ENCODE results near the gene TMEM167A. TPM values are rescaled to one million over a fixed set of nuclear protein-coding genes. Genes with fewer than 3 reads are reported as not detected.
A peak's percentile ranks its signal among the peaks of the same experiment; 100 is the strongest.

Gene TMEM167A
- total RNA-seq, 1 experiment from 2014 or later = 137 TPM

DNA sequence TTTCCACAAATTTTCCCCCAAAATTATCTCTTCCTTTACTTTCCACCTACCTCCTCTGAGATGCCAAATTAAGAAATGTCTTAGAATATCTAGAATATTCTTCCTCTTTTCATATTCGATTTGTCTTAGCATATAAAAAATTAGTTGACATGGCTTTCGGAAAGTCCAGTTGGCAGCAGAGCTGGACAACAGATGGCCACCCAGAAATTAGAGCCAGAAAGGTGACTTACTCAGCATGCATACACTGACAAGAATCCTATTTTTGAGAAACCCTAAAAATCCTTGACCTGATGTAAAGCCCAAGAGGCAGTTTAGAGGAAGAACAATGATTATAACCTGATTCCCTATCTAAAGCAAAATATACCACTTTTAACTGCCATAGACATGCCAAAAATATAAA is 22.0 kb downstream of the TMEM167A start:
- no peaks in the 10 kb centered on the region for H3K27me3 ChIP-seq
- peaks cover 97% of the 10 kb centered on the region for H3K36me3 ChIP-seq
- H3K4me3 ChIP-seq = no peak overlapping the region
- H3K9me3 ChIP-seq = no peaks in the 10 kb centered on the region
- no peak for DNase-seq

DNA sequence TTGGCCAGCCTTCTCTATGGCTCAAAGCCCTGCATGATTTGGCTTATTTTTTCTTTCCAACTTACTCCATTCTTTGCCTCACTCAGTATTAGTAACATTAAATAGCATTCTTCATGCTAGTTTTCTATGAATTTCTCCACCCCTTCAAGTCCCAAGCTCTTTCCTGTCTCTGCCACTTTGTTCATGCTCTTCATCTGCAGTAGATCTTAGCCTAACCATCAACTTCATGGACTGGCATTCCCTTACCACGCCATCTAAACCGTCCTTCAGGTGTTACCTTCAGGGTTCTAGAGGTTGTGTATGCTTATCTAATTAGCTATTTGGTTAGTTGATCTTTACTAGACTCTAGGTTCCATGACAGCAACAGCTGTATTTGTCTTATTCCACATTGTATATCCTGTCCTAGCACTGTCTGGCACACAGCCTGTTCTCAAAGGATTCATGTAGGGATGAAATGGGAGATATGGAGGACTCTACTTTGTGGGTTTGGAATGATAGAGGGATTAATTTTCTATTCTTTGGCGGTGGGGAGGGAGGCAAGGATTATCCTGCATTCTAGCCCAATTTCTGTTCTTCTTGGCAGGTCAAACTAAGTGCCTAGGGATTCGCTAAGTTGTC is 26.4 kb downstream of the TMEM167A start:
- H3K4me3 ChIP-seq = no peak overlapping the region
- DNase-seq = no peak
- no peaks in the 10 kb centered on the region for H3K27me3 ChIP-seq
- peaks cover 68% of the 10 kb centered on the region for H3K36me3 ChIP-seq
- no peaks in the 10 kb centered on the region for H3K9me3 ChIP-seq

DNA sequence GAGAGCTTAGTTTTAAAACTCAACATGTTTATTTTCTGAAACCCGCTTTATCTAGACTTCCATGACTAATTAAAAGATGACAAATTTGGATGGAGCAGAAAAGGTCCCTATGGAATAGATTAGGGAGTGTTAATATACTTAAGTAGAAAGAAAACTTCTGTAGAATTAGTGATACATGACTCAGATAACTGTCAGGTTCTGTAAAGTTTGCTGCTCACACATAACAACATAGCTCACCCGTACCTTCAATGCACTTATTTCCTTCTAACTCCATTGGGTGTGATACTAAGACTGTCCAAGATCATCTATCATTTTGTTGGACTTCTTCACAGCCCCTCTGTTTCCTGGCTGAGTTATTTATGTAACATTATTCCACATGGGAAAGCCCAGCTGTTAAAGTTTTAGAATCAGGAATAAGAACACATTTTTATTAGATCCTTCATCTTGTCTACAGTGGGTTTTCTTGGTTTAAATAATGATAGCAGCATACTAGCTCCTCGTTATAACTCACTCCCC is 27.8 kb downstream of the TMEM167A start:
- Histone ChIP-seq H3K4me3 (no peak overlapping the region), H3K27me3 (no peaks in the 10 kb centered on the region), H3K9me3 (no peaks in the 10 kb centered on the region), H3K36me3 (peaks cover 54% of the 10 kb centered on the region)
- DNase-seq = no peak

DNA sequence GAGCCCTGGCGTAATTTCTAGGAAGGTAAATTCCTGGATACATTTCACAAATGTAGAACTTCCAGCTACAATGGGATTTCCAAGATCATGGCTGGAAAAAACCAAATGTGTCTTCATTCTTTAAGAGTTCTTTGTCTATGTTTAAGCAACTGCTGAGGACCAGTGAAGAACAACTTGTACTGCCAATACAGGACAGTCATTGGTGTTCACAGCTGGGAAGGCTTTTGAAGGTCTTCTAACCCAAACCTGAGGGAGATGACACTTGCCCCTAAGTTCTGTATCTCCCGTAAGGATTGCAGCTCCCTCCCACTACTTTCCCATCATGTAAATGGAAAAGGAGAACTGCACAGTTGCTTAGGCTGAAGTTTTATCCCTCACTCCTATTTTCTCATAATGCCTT is 28.4 kb downstream of the TMEM167A start:
- H3K27me3 ChIP-seq = no peaks in the 10 kb centered on the region
- no peak for DNase-seq
- H3K4me3 ChIP-seq = no peak overlapping the region
- peaks cover 48% of the 10 kb centered on the region for H3K36me3 ChIP-seq
- H3K9me3 ChIP-seq = no peaks in the 10 kb centered on the region

DNA sequence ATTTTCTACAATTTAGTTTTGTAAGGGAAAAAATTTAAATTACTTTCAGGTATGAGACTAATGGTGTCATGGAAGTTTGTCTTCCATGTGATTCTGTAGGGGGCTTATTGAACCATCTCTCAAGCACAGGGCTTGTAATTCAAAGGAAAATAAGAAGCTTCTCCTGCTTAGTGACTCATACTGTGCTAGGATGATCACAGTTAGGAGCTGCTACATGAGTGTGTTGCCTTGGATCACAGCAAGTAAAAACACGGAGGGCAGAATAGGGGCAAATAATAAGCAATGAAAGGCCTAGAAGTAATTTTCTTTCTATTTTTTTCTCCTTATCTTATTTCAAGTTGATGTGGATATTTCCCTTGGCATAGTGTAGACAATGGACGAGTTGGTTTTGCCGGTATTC is 28.9 kb downstream of the TMEM167A start:
- H3K36me3 ChIP-seq = peaks cover 43% of the 10 kb centered on the region

DNA sequence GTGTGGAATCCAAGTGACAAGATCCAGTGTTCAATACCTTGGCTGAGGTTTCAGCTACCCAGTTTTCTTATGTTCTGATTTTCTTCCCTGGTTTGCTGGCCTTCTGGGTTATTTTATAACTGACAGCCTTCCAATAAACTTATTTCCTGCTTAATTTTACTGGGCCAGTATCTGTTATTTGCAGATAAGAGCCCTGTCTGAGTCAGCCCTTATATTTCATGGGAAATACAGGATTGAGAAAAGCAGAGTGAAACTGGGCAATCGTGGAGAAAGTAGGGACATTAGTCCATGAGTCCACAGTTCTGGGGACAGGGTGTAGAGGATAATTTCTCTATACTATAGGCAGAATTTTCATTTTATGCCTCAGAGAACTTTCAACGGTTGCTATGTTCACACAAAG is 32.3 kb downstream of the TMEM167A start:
- Histone ChIP-seq H3K27me3 (no peaks in the 10 kb centered on the region), H3K9me3 (no peaks in the 10 kb centered on the region; the same call in 1 of the 2 replicates), H3K4me3 (no peak overlapping the region), H3K36me3 (peaks cover 12% of the 10 kb centered on the region)
- no peak for DNase-seq

More for the DNA sequence above, 28.9 kb downstream of the TMEM167A start:
- no peaks in the 10 kb centered on the region for H3K9me3 ChIP-seq
- DNase-seq = no peak
- no peak overlapping the region for H3K4me3 ChIP-seq
- no peaks in the 10 kb centered on the region for H3K27me3 ChIP-seq

DNA sequence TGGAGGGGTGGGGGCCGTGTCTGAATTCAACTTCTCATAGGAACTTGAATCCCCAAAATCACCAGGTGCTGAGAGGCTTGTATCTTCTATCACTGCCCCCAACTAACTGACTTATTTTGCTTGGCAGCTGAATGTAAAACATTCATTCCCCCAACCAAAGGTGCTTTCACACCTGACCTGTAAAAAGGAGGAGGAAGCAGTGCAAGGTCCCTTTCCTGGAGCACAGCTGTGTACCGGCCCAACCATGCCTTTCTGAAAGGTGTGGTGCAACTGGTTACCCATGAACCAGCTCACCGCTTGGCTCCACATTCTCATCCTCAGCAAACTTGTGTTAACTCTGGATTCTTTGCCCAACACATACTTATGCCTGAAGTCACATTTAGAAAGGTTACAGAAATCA is 34.7 kb downstream of the TMEM167A start:
- 0 out of 2 replicates have a peak, but pooled peaks cover 2% of the 10 kb centered on the region for H3K36me3 ChIP-seq
- H3K27me3 ChIP-seq = no peaks in the 10 kb centered on the region
- no peaks in the 10 kb centered on the region; the same call in 1 of the 2 replicates for H3K9me3 ChIP-seq
- no peak for DNase-seq
- no peak overlapping the region for H3K4me3 ChIP-seq

DNA sequence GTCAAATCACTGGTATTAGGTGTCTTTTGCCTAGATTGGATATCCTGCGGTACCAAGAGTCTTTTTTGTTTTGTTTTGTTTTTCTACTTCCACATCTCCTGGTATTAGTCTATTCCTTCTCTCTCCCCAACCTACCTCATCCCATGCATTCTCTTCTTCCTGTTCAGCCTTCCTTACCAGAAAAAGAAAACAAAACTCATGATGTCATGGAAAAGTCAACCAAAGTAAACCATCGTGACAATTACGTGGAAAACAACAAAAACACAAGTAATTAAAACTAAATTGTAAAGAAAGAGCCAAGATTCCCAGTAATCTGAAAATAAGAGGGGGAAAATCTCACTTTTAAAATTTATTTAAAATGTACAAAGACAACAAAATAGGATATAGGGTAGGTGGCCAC is 38.3 kb downstream of the TMEM167A start:
- Histone ChIP-seq H3K36me3 (no peaks in the 10 kb centered on the region), H3K4me3 (no peak overlapping the region), H3K9me3 (no peaks in the 10 kb centered on the region; the same call in 1 of the 2 replicates), H3K27me3 (no peaks in the 10 kb centered on the region)
- DNase-seq = no peak

DNA sequence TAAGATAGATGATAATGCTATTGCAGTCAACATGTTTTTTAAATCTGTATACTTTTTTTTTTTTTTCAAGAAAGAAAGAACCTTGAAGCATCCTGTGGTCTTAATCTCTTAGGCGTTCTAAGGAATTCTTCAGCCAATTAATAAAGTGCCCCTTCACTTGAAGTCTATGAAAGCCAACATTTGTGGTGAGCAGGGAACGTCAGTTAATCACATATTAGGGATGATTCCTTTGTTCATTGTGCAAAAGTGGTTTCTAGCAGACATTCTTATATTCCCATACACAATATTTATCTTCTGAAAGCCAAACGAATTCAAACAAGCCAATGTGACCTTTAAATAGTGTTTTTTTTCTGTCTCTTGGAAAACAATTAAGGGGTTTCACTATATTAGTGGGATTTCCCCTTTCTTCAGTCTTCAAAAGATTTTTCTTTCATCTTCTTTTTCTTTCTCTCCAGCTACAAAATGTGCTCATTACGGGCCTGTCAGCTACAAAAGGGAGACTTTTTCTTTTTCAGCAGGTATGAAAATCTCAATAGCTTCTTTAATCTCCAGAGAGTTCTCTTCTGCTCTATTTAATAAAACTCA is 40.1 kb downstream of the TMEM167A start:
- Histone ChIP-seq H3K27me3 (no peaks in the 10 kb centered on the region), H3K36me3 (no peaks in the 10 kb centered on the region), H3K4me3 (no peak overlapping the region), H3K9me3 (no peaks in the 10 kb centered on the region; the same call in 1 of the 2 replicates)
- DNase-seq = no peak

DNA sequence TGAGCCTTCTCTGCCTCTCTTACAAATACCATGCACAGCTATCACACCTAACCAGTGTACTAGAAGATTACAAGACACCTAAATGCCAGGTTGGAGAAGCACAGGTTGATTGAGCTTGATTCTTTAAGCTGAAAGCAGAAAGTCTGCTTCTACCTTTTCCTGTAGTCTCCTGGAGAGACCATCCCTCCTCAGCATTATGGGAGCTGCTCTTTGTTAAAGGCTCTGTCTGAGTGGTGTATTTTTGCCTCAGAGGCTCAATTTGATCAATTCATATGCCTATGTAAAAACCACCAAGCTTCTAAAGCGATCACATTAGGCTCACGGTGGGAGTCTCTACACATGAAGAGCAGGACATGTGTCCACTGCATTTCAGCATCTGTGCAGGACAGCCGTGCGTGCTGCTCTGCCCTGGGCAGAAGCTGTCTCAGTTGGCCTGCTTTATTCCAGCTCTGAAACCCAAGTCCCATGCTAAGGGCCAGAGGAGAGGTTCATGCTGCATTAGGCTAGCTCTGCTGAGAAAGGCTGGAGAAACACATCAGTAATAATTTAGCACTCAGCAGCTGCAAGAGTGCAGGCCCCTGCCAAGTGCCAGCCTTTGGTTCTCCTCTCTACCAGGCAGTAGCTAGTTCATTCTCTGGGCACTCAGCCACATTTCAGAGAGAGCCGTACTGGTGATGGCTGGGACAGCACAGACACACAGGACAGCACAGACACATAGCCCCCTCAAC is 41.7 kb downstream of the TMEM167A start:
- Histone ChIP-seq H3K9me3 (no peaks in the 10 kb centered on the region), H3K36me3 (no peaks in the 10 kb centered on the region), H3K4me3 (no peak overlapping the region), H3K27me3 (no peaks in the 10 kb centered on the region)
- DNase-seq = peak; percentile 53

DNA sequence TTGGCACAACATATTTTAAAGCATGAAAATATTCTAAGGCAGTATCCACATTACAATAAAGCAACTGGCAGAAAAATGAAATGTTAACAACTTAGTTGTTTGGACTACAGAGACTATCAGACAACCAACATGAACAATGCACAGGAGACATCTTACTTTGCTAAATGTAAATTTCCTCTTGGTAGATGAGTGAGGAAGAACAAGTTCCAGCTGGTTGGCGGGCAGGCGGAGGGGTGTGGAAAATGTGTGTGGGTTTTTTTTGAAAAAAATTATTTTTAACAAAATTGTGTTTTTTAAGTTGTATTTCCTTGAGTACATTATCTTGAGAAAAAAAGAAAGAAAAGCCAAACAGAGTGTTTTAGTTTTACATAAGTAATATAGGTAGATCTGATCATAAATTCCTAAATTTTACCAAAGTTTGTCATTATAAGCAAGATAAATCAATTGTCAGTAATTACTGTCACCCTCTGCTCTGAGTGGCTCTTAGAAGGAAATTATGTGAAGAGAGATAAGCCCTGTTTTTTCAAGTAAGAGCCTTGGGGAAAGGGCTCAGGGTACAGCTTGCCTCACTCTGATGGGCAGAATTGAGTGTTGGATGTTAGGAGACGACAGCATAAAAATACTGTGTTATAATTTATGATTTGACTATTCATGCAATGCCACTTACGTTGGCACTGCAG is 42.5 kb downstream of the TMEM167A start:
- Histone ChIP-seq H3K4me3 (no peak overlapping the region), H3K36me3 (no peaks in the 10 kb centered on the region), H3K27me3 (no peaks in the 10 kb centered on the region), H3K9me3 (no peaks in the 10 kb centered on the region)
- no peak for DNase-seq

DNA sequence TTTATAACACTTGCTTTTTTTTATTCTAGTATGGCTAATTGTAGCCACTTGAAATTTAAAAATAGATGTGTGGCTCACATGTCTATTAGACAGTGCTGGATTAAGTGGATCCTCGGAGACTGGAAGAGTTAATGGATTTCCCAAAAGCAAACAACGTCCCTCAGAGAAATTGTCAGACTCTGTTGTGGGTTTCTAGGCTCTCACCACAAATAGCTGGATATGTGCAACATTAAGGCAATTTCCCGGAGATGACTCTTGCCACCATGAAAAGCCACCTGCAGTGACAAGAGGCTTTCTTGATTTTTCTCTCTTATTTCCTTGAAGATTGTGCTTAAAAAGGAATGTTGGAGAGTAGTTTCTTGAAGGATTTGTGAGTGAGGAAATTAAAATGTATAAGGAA is 43.2 kb downstream of the TMEM167A start:
- H3K4me3 ChIP-seq = no peak overlapping the region
- H3K9me3 ChIP-seq = no peaks in the 10 kb centered on the region
- H3K36me3 ChIP-seq = no peaks in the 10 kb centered on the region
- no peaks in the 10 kb centered on the region for H3K27me3 ChIP-seq
- no peak for DNase-seq

DNA sequence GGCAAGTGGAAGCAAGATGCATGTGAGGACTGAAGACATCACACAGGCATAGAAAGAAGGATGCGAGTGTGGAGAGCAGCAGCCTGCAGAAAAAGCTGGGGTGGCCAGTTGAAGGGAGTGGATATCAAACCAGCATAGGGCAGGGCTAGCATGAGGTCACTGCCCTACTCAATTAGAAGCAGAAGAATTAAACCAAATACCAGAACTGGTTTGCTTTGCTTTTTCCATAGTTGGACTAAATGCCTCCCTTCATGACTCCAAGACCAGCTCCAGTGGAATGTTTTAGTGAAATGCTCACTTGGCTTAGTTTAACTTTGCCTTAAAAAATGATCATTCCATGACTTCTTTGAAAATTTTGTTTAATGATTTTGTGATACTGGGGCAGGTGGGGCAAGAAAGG is 45.8 kb downstream of the TMEM167A start:
- DNase-seq = no peak
- no peaks in the 10 kb centered on the region for H3K36me3 ChIP-seq
- no peaks in the 10 kb centered on the region for H3K9me3 ChIP-seq

DNA sequence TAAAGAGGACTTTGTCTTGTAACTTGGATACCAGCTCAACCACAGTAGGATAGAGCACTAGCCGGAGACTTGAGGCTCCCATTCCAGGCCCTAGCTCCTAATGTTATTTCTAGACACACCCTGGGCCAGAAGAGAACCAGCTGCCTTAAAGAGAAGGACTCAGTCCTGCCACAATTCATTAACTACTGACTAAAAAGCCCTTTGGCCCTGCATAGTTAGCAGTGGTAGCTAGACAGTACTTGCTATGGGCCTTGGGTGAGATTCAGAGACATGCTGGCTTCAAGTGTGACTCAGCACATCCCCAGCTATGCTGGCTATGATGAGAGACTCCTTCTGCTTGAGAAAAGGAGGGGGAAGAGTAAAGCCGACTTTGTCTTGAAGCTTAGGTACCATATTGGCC is 47.3 kb downstream of the TMEM167A start:
- Histone ChIP-seq H3K36me3 (no peaks in the 10 kb centered on the region), H3K27me3 (no peaks in the 10 kb centered on the region), H3K4me3 (no peak overlapping the region), H3K9me3 (no peaks in the 10 kb centered on the region)
- peak; percentile 32 for DNase-seq

More for the DNA sequence above, 45.8 kb downstream of the TMEM167A start:
- no peak overlapping the region for H3K4me3 ChIP-seq
- H3K27me3 ChIP-seq = no peaks in the 10 kb centered on the region

DNA sequence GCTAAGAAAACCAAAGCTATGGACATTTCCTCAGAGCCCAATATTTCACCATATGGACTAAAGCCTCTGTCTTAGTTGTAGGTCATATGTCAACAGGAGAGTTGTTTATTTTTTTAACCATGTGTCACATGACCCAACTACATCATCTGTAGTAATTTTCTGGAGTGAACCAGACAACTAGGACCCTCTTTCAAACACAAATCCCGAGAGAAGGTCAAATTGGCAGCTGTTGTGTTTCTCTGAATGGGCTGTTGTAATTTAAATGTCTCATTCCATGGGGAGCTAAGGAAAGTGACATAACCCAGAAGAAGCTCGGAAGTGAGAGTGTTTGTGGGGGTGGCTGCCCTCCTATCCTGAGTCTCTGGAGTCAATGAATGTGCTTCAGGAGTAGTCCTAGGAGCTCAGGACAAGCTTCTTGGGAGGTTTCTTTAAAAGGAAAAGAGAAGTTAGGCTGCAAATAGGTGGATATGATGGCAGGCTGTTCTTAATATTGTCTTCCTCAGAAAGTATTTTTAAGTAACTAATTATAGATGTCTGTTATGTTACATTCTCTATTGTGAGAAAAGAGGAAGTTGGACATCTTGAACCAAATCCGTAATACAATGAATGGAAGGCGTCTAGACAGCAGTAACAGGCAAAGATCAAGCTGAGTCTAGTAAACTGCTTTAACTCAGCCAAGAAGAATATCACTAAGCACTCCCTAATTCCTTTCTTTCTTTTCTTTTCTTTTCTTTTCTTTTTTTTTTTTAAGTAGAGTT is 50.1 kb downstream of the TMEM167A start:
- no peaks in the 10 kb centered on the region for H3K36me3 ChIP-seq
- no peak overlapping the region for H3K4me3 ChIP-seq
- no peak for DNase-seq
- no peaks in the 10 kb centered on the region for H3K27me3 ChIP-seq
- H3K9me3 ChIP-seq = no peaks in the 10 kb centered on the region

DNA sequence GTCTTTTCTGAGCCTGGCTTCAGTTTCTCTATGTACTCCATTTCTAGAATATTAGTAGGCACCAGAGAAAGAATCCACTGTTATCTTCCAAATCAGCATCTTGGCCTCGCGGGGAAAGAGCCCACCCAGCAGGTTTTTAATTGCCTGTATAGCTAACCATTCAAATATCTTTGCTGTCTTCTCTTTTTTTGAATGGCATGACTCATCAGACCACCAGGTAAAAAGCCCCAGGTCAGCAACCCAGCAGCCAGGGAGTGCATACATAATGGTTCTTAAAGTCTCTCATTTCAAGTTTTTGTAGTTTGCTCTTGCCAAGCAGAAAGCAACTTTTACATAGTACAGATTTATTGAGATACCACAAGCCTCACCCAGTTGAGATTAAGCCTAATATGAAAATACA is 50.7 kb downstream of the TMEM167A start:
- H3K27me3 ChIP-seq = no peaks in the 10 kb centered on the region
- H3K4me3 ChIP-seq = no peak overlapping the region
- H3K9me3 ChIP-seq = no peaks in the 10 kb centered on the region
- no peak for DNase-seq
- no peaks in the 10 kb centered on the region for H3K36me3 ChIP-seq

Data from MG63 (cell line).